ENCODE measurements around the gene CCDC201.

The CCDC201 gene

DNA sequence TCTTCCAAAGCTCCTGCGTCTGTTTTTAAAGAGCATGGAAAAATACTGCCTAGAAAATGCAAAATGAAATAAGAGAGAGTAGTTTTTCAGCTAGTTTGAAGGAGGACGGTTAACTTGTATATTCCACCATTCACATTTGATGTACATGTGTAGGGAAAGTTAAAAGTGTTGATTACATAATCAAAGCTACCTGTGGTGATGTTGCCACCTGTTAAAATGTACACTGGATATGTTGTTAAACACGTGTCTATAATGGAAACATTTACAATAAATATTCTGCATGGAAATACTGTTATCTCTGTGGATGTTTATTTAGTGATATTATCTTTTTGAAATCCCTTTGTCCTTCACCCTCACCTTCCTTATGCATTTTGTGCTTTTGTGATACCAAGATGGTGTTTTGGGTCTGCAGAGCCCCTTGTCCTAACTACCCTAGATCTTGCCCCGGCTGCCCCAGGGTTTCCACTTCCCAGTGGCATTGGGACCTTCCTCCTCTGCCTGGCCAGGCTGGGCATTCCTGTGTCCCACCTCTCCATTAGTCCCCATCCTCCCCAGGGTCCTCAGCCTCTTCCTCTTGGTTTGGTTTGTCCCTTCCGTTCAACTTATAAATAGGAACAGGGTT, 20.6 kb upstream of the CCDC201 start:
- Histone ChIP-seq H3K9ac (ENCODE audit: low read length) (no peak overlapping the region), H3K36me3 (ENCODE audit: control insufficient read depth, insufficient read depth, low read length) (no peaks in the 10 kb centered on the region), H3K27me3 (ENCODE audit: control insufficient read depth, insufficient read depth, low read length) (peaks cover 42% of the 10 kb centered on the region)

GRCh38 chr7:45892407-45893035, 19.6 kb upstream of the CCDC201 start:
- no peak overlapping the region for H3K4me3 ChIP-seq (ENCODE audit: low read depth, low read length)
- no peaks in the 10 kb centered on the region for H3K9me3 ChIP-seq (ENCODE audit: control insufficient read depth, insufficient read depth, low read depth, low read length)
- no peak overlapping the region for H3K27ac ChIP-seq (ENCODE audit: low read depth, low read length)
- no peaks in the 10 kb centered on the region for H3K36me3 ChIP-seq (ENCODE audit: control insufficient read depth, insufficient read depth, low read length)
- H3K9ac ChIP-seq (ENCODE audit: low read length): no peak overlapping the region
- peaks cover 52% of the 10 kb centered on the region for H3K27me3 ChIP-seq (ENCODE audit: control insufficient read depth, insufficient read depth, low read length)
- peaks cover 13% of the 10 kb centered on the region for H3K4me1 ChIP-seq (ENCODE audit: control insufficient read depth, insufficient read depth, low read length)

More for the DNA sequence above, 20.6 kb upstream of the CCDC201 start:
- H3K4me3 ChIP-seq (ENCODE audit: low read depth, low read length): no peak overlapping the region
- peaks cover 8% of the 10 kb centered on the region for H3K4me1 ChIP-seq (ENCODE audit: control insufficient read depth, insufficient read depth, low read length)
- no peaks in the 10 kb centered on the region for H3K9me3 ChIP-seq (ENCODE audit: control insufficient read depth, insufficient read depth, low read depth, low read length)
- H3K27ac ChIP-seq (ENCODE audit: low read depth, low read length): no peak overlapping the region

DNA sequence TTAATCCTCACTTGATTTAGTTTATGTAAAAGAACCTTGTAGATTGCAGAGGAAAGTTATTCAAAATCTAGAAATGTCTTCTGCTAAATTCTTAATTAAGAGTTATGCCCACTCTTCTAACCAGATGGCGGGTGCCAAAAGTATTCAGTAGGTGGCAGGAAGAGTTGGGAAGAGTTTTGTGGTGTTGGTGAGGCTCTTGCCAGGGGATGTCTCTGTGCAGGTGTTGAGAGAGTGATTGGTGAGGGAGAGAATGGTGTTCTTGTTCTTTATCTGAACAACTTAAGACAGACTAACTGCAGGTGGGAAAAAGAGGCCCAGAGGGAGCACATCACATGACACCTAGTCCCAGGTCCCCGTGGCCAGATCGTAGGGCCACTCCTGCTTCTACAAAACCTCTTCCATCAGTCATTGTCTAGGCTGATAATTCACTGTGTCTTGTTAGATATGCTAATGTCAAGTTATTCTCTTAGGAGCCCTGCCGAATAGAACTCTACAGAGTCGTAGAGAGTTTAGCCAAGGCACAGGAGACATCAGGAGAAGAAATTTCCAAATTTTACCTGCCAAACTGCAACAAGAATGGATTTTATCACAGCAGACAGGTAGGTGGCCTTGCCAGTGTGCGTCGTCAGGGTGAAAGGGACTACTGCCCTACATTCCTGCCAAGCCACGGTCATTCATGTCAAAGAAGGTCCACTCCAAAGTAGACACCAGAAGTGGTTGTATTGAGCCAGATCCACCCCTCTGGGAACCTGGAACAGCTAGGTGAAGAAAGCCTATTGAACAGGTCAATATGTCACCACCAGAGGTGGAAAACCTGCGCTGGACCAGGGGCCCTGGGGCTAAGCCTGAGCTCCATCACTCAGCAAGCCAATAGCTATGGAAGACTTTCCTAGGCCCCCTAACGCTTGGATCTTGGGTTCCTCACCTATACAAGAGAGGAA, 18.9 kb upstream of the CCDC201 start:
- H3K27ac ChIP-seq (ENCODE audit: low read depth, low read length): no peak overlapping the region

DNA sequence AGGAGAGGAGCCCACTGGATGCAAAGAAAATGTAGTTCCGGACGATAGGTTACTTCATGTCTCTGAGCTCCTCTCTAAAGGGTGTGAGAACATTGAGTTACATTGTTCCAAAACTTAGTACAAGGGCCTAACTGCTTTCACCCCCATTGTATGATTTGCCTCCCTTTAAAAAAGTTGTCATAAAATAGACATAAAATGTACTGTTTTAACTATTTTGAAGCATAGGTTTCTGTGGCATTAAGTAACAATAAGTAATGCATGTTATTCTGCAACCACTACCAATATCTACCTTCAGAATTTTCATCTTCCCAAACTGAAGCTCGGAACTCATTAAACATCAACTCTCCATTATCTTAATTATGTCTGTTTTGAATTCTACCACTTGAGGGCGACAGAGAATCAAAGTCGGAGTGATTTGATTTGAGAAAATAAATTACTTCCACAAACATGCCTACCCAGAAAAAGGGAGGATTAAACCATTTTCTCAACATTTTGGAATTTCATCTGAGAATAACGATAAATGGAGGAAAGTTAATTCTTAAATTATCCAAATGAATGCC, 18.1 kb upstream of the CCDC201 start:
- H3K9me3 ChIP-seq (ENCODE audit: control insufficient read depth, insufficient read depth, low read depth, low read length): no peaks in the 10 kb centered on the region
- no peaks in the 10 kb centered on the region for H3K36me3 ChIP-seq (ENCODE audit: control insufficient read depth, insufficient read depth, low read length)
- no peak overlapping the region for H3K4me3 ChIP-seq (ENCODE audit: low read depth, low read length)
- no peak overlapping the region for H3K9ac ChIP-seq (ENCODE audit: low read length)
- peaks cover 13% of the 10 kb centered on the region for H3K4me1 ChIP-seq (ENCODE audit: control insufficient read depth, insufficient read depth, low read length)
- H3K27me3 ChIP-seq (ENCODE audit: control insufficient read depth, insufficient read depth, low read length): peaks cover 65% of the 10 kb centered on the region
- no peak overlapping the region for H3K27ac ChIP-seq (ENCODE audit: low read depth, low read length)

More for the DNA sequence above, 18.9 kb upstream of the CCDC201 start:
- H3K9me3 ChIP-seq (ENCODE audit: control insufficient read depth, insufficient read depth, low read depth, low read length): no peaks in the 10 kb centered on the region
- no peak overlapping the region for H3K9ac ChIP-seq (ENCODE audit: low read length)
- H3K4me3 ChIP-seq (ENCODE audit: low read depth, low read length): no peak overlapping the region
- peaks cover 13% of the 10 kb centered on the region for H3K4me1 ChIP-seq (ENCODE audit: control insufficient read depth, insufficient read depth, low read length)
- no peaks in the 10 kb centered on the region for H3K36me3 ChIP-seq (ENCODE audit: control insufficient read depth, insufficient read depth, low read length)
- peaks cover 60% of the 10 kb centered on the region for H3K27me3 ChIP-seq (ENCODE audit: control insufficient read depth, insufficient read depth, low read length)

DNA sequence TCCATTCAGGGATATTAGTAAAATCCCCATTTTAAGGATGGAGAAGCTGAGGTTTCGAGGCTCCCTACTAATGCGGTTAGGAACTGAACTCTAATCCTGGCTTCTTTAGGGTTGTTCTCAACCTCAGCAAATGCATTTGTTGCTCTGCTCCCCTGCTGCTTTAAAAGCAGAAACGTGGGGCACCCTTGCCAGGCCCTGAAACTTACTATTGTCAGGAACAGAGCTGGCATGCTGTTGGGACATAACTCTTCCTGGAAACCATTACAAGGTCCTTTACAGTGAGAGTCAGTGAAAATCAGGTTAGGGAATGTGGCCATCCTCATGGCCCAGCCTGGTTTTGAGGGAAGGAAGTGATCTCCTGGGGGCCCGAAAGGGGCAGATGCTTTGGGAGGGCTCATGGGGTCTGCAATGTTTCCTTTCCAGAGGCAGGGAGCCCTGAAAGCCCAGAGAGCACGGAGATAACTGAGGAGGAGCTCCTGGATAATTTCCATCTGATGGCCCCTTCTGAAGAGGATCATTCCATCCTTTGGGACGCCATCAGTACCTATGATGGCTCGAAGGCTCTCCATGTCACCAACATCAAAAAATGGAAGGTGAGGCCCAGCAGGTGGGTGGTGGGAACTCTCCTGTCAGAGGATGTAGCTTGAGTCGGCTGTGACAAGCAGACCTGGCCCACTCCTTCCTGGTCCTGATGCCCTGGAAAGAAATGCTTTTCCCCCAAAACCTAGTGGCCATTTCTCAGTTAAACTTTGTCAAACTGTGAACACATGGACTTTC, 17.4 kb upstream of the CCDC201 start:
- Histone ChIP-seq H3K4me3 (ENCODE audit: low read depth, low read length) (no peak overlapping the region), H3K27ac (ENCODE audit: low read depth, low read length) (no peak overlapping the region), H3K9me3 (ENCODE audit: control insufficient read depth, insufficient read depth, low read depth, low read length) (no peaks in the 10 kb centered on the region), H3K36me3 (ENCODE audit: control insufficient read depth, insufficient read depth, low read length) (no peaks in the 10 kb centered on the region), H3K9ac (ENCODE audit: low read length) (no peak overlapping the region), H3K27me3 (ENCODE audit: control insufficient read depth, insufficient read depth, low read length) (peaks cover 67% of the 10 kb centered on the region), H3K4me1 (ENCODE audit: control insufficient read depth, insufficient read depth, low read length) (peaks cover 13% of the 10 kb centered on the region)

DNA sequence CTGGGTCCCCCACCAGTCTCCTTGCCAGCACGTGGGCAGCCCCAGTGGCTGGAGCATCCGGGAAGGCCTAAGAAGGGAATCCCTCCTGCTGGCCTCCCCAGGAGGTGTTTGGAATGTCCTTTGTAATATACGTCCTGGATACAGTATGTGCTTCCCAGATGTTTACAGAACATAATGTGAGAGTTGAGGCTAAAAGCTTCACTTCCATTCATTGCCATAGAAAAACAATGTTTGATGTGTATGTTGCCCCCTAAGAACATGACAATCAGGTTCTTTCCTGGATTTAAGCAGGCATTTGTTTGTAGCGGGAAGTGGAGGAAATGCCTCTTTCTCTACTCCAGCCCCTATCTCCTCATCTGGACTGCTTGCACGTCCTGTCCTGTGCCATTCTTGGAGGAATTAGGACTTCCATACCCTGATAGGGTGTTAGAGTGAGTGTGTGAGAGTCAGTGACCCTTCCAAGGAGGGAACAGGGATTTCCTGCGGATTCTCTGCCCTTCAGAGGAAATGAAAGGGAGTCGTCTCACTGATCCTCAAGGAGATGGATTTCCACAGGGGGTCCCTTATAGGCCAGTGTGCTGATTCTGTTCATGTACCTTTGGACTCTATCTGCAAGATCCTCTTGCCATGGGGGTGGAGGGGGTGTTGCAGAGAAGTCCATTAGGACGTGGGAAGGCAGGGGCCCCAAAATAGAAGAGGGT, 16.6 kb upstream of the CCDC201 start:
- no peaks in the 10 kb centered on the region for H3K36me3 ChIP-seq (ENCODE audit: control insufficient read depth, insufficient read depth, low read length)
- peaks cover 13% of the 10 kb centered on the region for H3K4me1 ChIP-seq (ENCODE audit: control insufficient read depth, insufficient read depth, low read length)
- H3K4me3 ChIP-seq (ENCODE audit: low read depth, low read length): peak overlapping the region; percentile 71
- H3K27ac ChIP-seq (ENCODE audit: low read depth, low read length): no peak overlapping the region
- H3K9ac ChIP-seq (ENCODE audit: low read length): no peak overlapping the region
- peaks cover 67% of the 10 kb centered on the region for H3K27me3 ChIP-seq (ENCODE audit: control insufficient read depth, insufficient read depth, low read length)
- H3K9me3 ChIP-seq (ENCODE audit: control insufficient read depth, insufficient read depth, low read depth, low read length): no peaks in the 10 kb centered on the region

- H3K4me3 ChIP-seq (ENCODE audit: low read depth, low read length): peak overlapping the region; percentile 71
- no peak overlapping the region for H3K9ac ChIP-seq (ENCODE audit: low read length)
- no peaks in the 10 kb centered on the region for H3K36me3 ChIP-seq (ENCODE audit: control insufficient read depth, insufficient read depth, low read length)
- H3K27me3 ChIP-seq (ENCODE audit: control insufficient read depth, insufficient read depth, low read length): peaks cover 65% of the 10 kb centered on the region
- H3K4me1 ChIP-seq (ENCODE audit: control insufficient read depth, insufficient read depth, low read length): peaks cover 13% of the 10 kb centered on the region
- H3K9me3 ChIP-seq (ENCODE audit: control insufficient read depth, insufficient read depth, low read depth, low read length): no peaks in the 10 kb centered on the region
- no peak overlapping the region for H3K27ac ChIP-seq (ENCODE audit: low read depth, low read length)
Observed at GRCh38 chr7:45888993-45889366, 16.1 kb upstream of the CCDC201 start.

GRCh38 chr7:45888185-45888992, 15.5 kb upstream of the CCDC201 start, which contains the start of gene IGFBP1:
Gene IGFBP1 (plus strand): TSS chr7:45888488. CDS start chr7:45888653, 165 bp downstream.
- Histone ChIP-seq H3K4me1 (ENCODE audit: control insufficient read depth, insufficient read depth, low read length) (peaks cover 13% of the 10 kb centered on the region), H3K4me3 (ENCODE audit: low read depth, low read length) (peak within 1 kb of the TSS; percentile 71), H3K27ac (ENCODE audit: low read depth, low read length) (no peak within 1 kb of the TSS), H3K9ac (ENCODE audit: low read length) (peak within 1 kb of the TSS; percentile 2), H3K9me3 (ENCODE audit: control insufficient read depth, insufficient read depth, low read depth, low read length) (no peaks in the 10 kb centered on the region), H3K27me3 (ENCODE audit: control insufficient read depth, insufficient read depth, low read length) (peaks cover 61% of the 10 kb centered on the region), H3K36me3 (ENCODE audit: control insufficient read depth, insufficient read depth, low read length) (no peaks in the 10 kb centered on the region)

DNA sequence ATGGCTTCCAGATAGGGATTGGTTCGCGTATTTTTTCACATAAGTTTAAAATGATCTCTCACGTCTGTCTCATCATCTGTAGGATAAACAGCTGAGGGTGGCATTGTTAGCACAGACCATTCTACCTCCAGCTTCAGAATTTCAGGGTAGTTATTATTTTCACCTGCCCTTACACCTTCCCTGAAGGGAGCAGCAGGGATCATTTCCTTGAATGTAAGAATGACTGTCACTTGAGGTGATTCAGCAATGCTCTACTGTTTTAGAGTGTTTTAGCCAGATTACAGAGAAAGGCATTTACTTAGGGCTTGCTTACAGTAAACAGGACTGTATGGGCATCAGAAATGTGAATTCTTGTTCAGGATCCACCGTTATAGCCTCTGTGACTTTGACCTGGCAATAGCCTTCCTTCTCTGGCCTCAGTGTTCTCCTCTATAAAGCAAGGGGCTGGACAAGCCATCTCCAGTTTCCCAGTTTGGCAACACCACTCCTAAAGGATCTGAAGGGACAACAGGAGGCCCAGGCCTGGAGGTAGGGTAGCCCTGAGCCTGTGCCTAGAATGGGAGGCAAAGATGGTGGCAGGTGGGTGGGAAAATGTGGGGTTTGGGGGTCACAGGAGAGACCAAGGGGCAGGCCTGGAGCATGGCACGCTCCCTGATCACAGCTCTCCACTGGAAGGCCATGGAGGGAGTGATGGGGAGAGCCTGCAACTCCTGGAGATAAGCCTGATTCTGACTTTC, 14.2 kb upstream of the CCDC201 start:
- peaks cover 18% of the 10 kb centered on the region for H3K4me1 ChIP-seq (ENCODE audit: control insufficient read depth, insufficient read depth, low read length)
- no peak overlapping the region for H3K4me3 ChIP-seq (ENCODE audit: low read depth, low read length)
- no peak overlapping the region for H3K9ac ChIP-seq (ENCODE audit: low read length)
- peaks cover 58% of the 10 kb centered on the region for H3K27me3 ChIP-seq (ENCODE audit: control insufficient read depth, insufficient read depth, low read length)
- H3K36me3 ChIP-seq (ENCODE audit: control insufficient read depth, insufficient read depth, low read length): no peaks in the 10 kb centered on the region
- no peak overlapping the region for H3K27ac ChIP-seq (ENCODE audit: low read depth, low read length)
- no peaks in the 10 kb centered on the region for H3K9me3 ChIP-seq (ENCODE audit: control insufficient read depth, insufficient read depth, low read depth, low read length)
